ENCODE measurements around the gene PPFIA4. TPM values are rescaled to one million over a fixed set of nuclear protein-coding genes. Genes with fewer than 3 reads are reported as not detected.

The PPFIA4 gene
- total RNA-seq, 3 donors from 2014 or later (not counting 1 experiment from before 2014, with no cell fraction given): 0.18 to 0.88 (median 0.33) TPM

- WGBS (ENCODE audit: insufficient coverage): 90% methylated on average over 11 of the region's 11 CpGs
- ATAC-seq (no peak), DNase-seq (no peak)
- Histone ChIP-seq H3K9me3 (ENCODE audit: control insufficient read depth, insufficient read depth, low read length) (no peaks in the 10 kb centered on the region), H3K27me3 (ENCODE audit: control insufficient read depth, insufficient read depth, low read length) (no peaks in the 10 kb centered on the region), H3K4me1 (ENCODE audit: control insufficient read depth, insufficient read depth, low read length) (no peaks in the 10 kb centered on the region), H3K4me3 (ENCODE audit: low read length) (no peak overlapping the region), H3K36me3 (ENCODE audit: control insufficient read depth, insufficient read depth, low read length) (no peaks in the 10 kb centered on the region), H3K27ac (ENCODE audit: low read length) (no peak overlapping the region)
- no peak overlapping the region for H3K4me3 Mint-ChIP-seq
- H3K9me3 Mint-ChIP-seq: no peaks in the 10 kb centered on the region
- intact Hi-C loops (cut with micrococcal nuclease): no loop called here
- TF ChIP-seq, protein P1, sequence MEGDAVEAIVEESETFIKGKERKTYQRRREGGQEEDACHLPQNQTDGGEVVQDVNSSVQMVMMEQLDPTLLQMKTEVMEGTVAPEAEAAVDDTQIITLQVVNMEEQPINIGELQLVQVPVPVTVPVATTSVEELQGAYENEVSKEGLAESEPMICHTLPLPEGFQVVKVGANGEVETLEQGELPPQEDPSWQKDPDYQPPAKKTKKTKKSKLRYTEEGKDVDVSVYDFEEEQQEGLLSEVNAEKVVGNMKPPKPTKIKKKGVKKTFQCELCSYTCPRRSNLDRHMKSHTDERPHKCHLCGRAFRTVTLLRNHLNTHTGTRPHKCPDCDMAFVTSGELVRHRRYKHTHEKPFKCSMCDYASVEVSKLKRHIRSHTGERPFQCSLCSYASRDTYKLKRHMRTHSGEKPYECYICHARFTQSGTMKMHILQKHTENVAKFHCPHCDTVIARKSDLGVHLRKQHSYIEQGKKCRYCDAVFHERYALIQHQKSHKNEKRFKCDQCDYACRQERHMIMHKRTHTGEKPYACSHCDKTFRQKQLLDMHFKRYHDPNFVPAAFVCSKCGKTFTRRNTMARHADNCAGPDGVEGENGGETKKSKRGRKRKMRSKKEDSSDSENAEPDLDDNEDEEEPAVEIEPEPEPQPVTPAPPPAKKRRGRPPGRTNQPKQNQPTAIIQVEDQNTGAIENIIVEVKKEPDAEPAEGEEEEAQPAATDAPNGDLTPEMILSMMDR (IDR thresholded peaks at IDR 0.05): no peak
- H3K4me1 Mint-ChIP-seq: no peaks in the 10 kb centered on the region
- no peaks in the 10 kb centered on the region for H3K36me3 Mint-ChIP-seq
- peaks cover 26 to 33% of the 10 kb centered on the region in 2 donors for H3K27me3 Mint-ChIP-seq (ENCODE audit: low read depth in 2 of 2)
- no peak overlapping the region for H3K27ac Mint-ChIP-seq
These were observed 21.8 kb downstream of the PPFIA4 start for GRCh38 chr1:203048086-203048485.

DNA sequence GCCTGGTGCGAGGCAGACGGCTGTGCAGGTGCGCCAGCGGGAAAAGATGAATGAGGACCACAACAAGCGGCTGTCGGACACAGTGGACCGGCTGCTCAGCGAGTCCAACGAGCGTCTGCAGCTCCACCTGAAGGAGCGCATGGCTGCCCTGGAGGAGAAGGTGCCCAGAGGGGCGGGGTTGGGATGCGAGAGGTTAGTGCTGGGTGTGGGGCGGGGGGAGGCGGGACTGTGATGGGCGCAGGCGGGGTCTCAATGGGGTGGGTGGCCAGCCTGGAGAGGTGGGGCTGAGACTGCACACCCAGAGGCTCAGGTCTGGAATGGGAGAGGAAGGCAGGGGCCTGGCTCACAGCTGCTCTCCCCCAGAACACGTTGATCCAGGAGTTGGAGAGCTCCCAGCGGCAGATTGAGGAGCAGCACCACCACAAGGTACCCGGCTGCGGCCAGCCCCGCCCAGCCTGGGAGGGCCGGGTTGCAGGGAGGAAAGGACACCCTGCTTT, 22.3 kb downstream of the PPFIA4 start:
- DNase-seq: no peak
- Mint-ChIP-seq H3K36me3 (no peaks in the 10 kb centered on the region), H3K9me3 (no peaks in the 10 kb centered on the region), H3K27ac (no peak overlapping the region), H3K4me3 (no peak overlapping the region), H3K4me1 (no peaks in the 10 kb centered on the region), H3K27me3 (ENCODE audit: low read depth in 2 of 2) (peaks cover 23 to 33% of the 10 kb centered on the region in 2 donors)
- Histone ChIP-seq H3K27ac (ENCODE audit: low read length) (no peak overlapping the region), H3K9me3 (ENCODE audit: control insufficient read depth, insufficient read depth, low read length) (no peaks in the 10 kb centered on the region), H3K27me3 (ENCODE audit: control insufficient read depth, insufficient read depth, low read length) (no peaks in the 10 kb centered on the region), H3K4me3 (ENCODE audit: low read length) (no peak overlapping the region), H3K36me3 (ENCODE audit: control insufficient read depth, insufficient read depth, low read length) (no peaks in the 10 kb centered on the region), H3K4me1 (ENCODE audit: control insufficient read depth, insufficient read depth, low read length) (no peaks in the 10 kb centered on the region)
- 89% methylated on average over 23 of the region's 23 CpGs for WGBS (ENCODE audit: insufficient coverage)
- TF ChIP-seq, protein P1 (IDR thresholded peaks at IDR 0.05): no peak
- no peak for ATAC-seq
- intact Hi-C loops (cut with micrococcal nuclease): no loop called here

GRCh38 chr1:203049077-203049476, 22.8 kb downstream of the PPFIA4 start:
- Mint-ChIP-seq H3K36me3 (no peaks in the 10 kb centered on the region), H3K27ac (no peak overlapping the region), H3K27me3 (ENCODE audit: low read depth in 2 of 2) (peaks cover 23 to 33% of the 10 kb centered on the region in 2 donors), H3K4me3 (no peak overlapping the region), H3K9me3 (no peaks in the 10 kb centered on the region), H3K4me1 (no peaks in the 10 kb centered on the region)
- no peaks in the 10 kb centered on the region for H3K9me3 ChIP-seq (ENCODE audit: control insufficient read depth, insufficient read depth, low read length)
- intact Hi-C loops (cut with micrococcal nuclease): no loop called here
- no peaks in the 10 kb centered on the region for H3K4me1 ChIP-seq (ENCODE audit: control insufficient read depth, insufficient read depth, low read length)
- no peaks in the 10 kb centered on the region for H3K27me3 ChIP-seq (ENCODE audit: control insufficient read depth, insufficient read depth, low read length)
- no peak overlapping the region for H3K27ac ChIP-seq (ENCODE audit: low read length)
- DNase-seq: no peak
- no peaks in the 10 kb centered on the region for H3K36me3 ChIP-seq (ENCODE audit: control insufficient read depth, insufficient read depth, low read length)
- TF ChIP-seq, protein P1 (IDR thresholded peaks at IDR 0.05): no peak
- ATAC-seq: no peak
- no peak overlapping the region for H3K4me3 ChIP-seq (ENCODE audit: low read length)
- 85% methylated on average over 4 of the region's 4 CpGs for WGBS (ENCODE audit: insufficient coverage)

GRCh38 chr1:203049576-203050180, 23.4 kb downstream of the PPFIA4 start:
- Histone ChIP-seq H3K4me1 (ENCODE audit: control insufficient read depth, insufficient read depth, low read length) (no peaks in the 10 kb centered on the region), H3K4me3 (ENCODE audit: low read length) (no peak overlapping the region), H3K36me3 (ENCODE audit: control insufficient read depth, insufficient read depth, low read length) (no peaks in the 10 kb centered on the region), H3K27me3 (ENCODE audit: control insufficient read depth, insufficient read depth, low read length) (no peaks in the 10 kb centered on the region), H3K9me3 (ENCODE audit: control insufficient read depth, insufficient read depth, low read length) (no peaks in the 10 kb centered on the region), H3K27ac (ENCODE audit: low read length) (no peak overlapping the region)
- no peak overlapping the region for H3K4me3 Mint-ChIP-seq
- no peaks in the 10 kb centered on the region for H3K9me3 Mint-ChIP-seq
- WGBS (ENCODE audit: insufficient coverage): 94% methylated on average over 12 of the region's 14 CpGs
- peaks cover 19 to 33% of the 10 kb centered on the region in 2 donors for H3K27me3 Mint-ChIP-seq (ENCODE audit: low read depth in 2 of 2)
- intact Hi-C loops (cut with micrococcal nuclease): no loop called here
- DNase-seq: no peak
- no peaks in the 10 kb centered on the region for H3K4me1 Mint-ChIP-seq
- no peak for ATAC-seq
- no peak overlapping the region for H3K27ac Mint-ChIP-seq
- no peaks in the 10 kb centered on the region for H3K36me3 Mint-ChIP-seq
- TF ChIP-seq, protein P1 (IDR thresholded peaks at IDR 0.05): no peak

Measured in natural killer cell (primary cell).